Ascending aorta (tissue), 2 donors: ENCODE data around the gene PDE9A. TPM values are rescaled to one million over a fixed set of nuclear protein-coding genes. Genes with fewer than 3 reads are reported as not detected.

Experiments
- DNase-seq, 2 donors: peaks; one replicate each; pipeline ENCODE4 v3.0.0-alpha.2; 2019; ENCODE audit warnings: low spot score in 2 of 2
- H3K27ac ChIP-seq, 2 donors: fragments of 200-600 bp; sonication (generic); one replicate each; pipeline ENCODE4 v1.5.1; 2016 to 2017; ENCODE audit warnings: mild to moderate bottlenecking in 1 of 2
- H3K27me3 ChIP-seq: fragments of 200-600 bp; sonication (generic); one replicate; pipeline ENCODE4 v1.5.1; 2017
- H3K36me3 ChIP-seq, 2 donors: fragments of 200-600 bp; sonication (generic); one replicate each; pipeline ENCODE4 v1.5.1; 2016
- H3K4me1 ChIP-seq, 2 donors: fragments of 200-600 bp; sonication (generic); one replicate each; pipeline ENCODE4 v1.5.1; 2016 to 2017; ENCODE audit warnings: mild to moderate bottlenecking in 1 of 2
- H3K4me3 ChIP-seq, 2 donors: fragments of 200-600 bp; sonication (generic); one replicate each; pipeline ENCODE4 v1.5.1; 2016 to 2017; ENCODE audit warnings: mild to moderate bottlenecking in 1 of 2
- H3K9me3 ChIP-seq, 2 donors: fragments of 200-600 bp; sonication (generic); one replicate each; pipeline ENCODE4 v1.5.1; 2016
- intact Hi-C: fragments of 100-400 bp; cut with DNase I; formaldehyde crosslinking; loops from one replicate; pipeline ENCODE4 v1.15.1; 2023
- total RNA-seq: library from RNA; depleted of rRNA; stranded (reverse); fragments of >200 nt; gene quantifications from one replicate; pipeline ENCODE4 v1.1.0, GENCODE V29; 2016
- TF ChIP-seq, protein P1 (sequence below), 3 experiments: fragments of 200-600 bp in 2 of 3; fragments of 450-650 bp in 1 of 3; sonication (generic) in 2 of 3; IDR thresholded peaks; one replicate each; pipeline ENCODE4 v1.5.1; 2016 to 2019; ENCODE audit warnings: antibody characterized with exemption in 3 of 3, mild to moderate bottlenecking in 1 of 3, moderate library complexity in 1 of 3

The PDE9A gene
- total RNA-seq, 1 donor from 2014 or later = 2.2 TPM

DNA sequence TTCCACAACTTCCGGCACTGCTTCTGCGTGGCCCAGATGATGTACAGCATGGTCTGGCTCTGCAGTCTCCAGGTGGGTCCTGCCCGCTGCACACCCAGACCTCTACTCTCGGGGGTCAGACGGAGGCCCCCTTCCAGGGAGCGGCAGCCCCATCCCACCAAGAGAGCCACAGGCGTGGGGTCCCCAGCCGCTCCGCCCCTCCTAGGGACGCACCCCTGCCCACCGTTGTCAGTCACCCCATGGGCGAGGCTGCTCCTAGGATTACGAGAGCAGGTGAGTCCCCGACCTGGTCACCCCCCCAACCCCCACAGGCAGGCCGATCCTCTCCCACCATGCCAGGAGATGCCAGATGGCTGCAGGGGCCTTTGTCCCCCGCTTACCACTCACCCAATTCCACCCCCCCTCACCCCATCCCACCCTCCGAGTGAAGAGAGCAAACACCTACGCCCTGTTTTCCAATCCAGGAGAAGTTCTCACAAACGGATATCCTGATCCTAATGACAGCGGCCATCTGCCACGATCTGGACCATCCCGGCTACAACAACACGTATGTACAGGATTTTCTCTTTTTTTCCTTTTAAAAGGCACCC is 107.0 kb downstream of the PDE9A start:
- no peak overlapping the region for H3K27ac ChIP-seq

DNA sequence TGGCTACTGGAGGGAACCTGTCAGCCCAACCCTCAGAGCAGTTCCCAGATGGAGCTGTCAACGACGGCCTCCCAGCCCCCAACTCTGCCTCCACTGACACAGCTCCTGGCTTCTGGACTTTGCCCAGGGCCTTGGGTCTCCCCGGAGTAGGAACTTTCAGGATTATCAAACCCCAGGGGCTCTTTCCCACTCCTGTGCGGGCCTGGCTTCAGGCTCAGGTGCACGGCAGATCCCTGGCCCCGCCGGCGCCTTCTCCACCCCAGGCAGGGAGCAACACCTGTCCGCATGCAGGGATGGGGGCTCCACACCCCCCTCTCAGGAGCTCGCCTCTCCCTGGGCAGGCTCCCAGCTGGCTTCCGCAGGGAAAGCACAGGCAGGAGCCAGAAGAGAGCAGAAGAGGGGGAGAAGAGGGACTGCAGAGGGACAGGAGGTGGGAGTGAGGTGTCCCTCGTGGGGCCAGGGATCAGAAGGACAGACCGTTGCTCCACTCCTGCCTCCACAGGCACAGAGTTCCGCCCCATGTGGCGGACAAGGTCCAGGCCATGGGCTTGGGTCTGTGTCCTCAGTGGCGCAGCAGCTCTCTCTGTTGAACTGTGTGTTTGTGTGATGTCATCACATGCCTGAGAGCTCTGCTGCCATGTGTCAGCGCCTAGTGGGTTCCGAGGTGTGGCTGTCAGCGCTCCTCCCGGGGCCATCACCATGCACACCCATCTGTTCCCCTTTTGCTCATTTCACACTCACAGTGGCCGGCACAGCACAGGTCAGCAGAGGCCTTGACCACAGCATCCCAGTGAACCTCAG is 107.7 kb downstream of the PDE9A start:
- H3K9me3 ChIP-seq = no peaks in the 10 kb centered on the region
- H3K4me1 ChIP-seq = no peaks in the 10 kb centered on the region
- no peaks in the 10 kb centered on the region for H3K27me3 ChIP-seq
- intact Hi-C loops = no loop called here
- no peak overlapping the region for H3K27ac ChIP-seq
- H3K36me3 ChIP-seq = no peaks in the 10 kb centered on the region
- TF ChIP-seq, protein P1, sequence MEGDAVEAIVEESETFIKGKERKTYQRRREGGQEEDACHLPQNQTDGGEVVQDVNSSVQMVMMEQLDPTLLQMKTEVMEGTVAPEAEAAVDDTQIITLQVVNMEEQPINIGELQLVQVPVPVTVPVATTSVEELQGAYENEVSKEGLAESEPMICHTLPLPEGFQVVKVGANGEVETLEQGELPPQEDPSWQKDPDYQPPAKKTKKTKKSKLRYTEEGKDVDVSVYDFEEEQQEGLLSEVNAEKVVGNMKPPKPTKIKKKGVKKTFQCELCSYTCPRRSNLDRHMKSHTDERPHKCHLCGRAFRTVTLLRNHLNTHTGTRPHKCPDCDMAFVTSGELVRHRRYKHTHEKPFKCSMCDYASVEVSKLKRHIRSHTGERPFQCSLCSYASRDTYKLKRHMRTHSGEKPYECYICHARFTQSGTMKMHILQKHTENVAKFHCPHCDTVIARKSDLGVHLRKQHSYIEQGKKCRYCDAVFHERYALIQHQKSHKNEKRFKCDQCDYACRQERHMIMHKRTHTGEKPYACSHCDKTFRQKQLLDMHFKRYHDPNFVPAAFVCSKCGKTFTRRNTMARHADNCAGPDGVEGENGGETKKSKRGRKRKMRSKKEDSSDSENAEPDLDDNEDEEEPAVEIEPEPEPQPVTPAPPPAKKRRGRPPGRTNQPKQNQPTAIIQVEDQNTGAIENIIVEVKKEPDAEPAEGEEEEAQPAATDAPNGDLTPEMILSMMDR (IDR thresholded peaks at IDR 0.05) = no peak
- no peak for DNase-seq
- no peak overlapping the region for H3K4me3 ChIP-seq

More for the DNA sequence above, 107.0 kb downstream of the PDE9A start:
- no peaks in the 10 kb centered on the region for H3K9me3 ChIP-seq
- H3K4me1 ChIP-seq = no peaks in the 10 kb centered on the region
- no peaks in the 10 kb centered on the region for H3K27me3 ChIP-seq
- no peak overlapping the region for H3K4me3 ChIP-seq
- DNase-seq = no peak
- TF ChIP-seq, protein P1 (IDR thresholded peaks at IDR 0.05) = no peak
- H3K36me3 ChIP-seq = no peaks in the 10 kb centered on the region
- intact Hi-C loops = no loop called here

DNA sequence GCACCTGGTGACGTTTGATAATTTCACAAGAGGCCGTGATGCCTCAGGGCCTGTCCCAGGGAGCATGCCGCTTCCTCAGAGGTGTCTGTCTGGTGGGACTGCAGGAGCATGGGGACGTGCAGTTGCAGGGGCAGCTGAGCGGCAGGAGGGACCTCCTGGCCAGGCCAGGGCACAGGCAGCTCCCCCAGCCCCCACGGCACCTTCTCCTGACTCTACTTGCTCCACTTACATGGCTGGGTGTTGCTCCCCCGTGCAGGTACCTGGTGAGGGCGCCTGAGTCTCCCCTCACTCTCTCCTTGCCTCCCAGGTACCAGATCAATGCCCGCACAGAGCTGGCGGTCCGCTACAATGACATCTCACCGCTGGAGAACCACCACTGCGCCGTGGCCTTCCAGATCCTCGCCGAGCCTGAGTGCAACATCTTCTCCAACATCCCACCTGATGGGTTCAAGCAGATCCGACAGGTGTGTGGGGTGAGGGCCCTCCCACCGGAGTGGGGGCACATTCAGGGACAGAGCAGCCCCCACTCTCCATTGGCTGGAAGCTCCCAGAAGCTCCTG is 108.4 kb downstream of the PDE9A start:
- Histone ChIP-seq H3K36me3 (no peaks in the 10 kb centered on the region), H3K27ac (no peak overlapping the region), H3K4me1 (no peaks in the 10 kb centered on the region), H3K4me3 (no peak overlapping the region), H3K9me3 (no peaks in the 10 kb centered on the region), H3K27me3 (no peaks in the 10 kb centered on the region)
- TF ChIP-seq, protein P1 (IDR thresholded peaks at IDR 0.05) = no peak
- intact Hi-C loops = no loop called here
- DNase-seq = no peak

DNA sequence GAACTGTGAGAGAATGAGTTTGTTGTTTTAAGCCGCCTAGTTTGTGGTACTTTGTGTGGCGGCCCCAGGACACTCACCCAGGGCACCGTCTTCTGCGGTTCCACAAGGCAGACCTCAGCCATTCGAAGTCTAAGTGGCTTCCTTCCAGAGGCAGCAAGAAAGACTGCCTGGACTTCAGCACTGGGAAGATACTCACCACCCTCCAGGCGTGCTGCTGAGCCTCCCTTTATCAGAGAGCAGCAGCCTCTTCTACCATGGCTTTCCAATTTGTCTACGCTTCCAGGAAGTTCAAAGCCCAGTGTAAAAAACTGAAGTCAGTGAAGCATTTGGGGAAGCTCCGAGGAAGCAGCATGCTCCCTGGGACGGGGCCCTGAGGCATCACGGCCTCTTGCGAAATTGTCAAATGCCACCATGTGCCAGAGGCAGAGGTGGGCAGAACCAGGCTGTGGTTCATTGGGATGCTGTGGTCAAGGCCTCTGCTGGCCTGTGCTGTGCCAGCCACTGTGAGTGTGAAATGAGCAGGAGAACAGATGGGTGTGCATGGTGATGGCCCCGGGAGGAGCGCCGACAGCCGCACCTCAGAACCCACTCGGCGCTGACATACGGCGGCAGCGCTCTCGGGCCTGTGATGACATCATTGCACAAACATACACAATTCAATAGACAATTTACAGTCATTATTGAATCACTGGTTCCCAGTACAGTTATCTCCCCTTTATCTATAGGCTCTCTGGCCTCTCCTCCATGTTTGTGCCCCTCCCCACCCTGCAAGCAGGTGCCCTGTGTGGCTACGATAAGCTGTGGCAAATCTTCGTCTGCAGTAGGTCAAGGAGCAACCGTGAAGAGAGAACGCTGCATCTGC is 110.4 kb downstream of the PDE9A start:
- TF ChIP-seq, protein P1 (IDR thresholded peaks at IDR 0.05) = no peak
- Histone ChIP-seq H3K27me3 (no peaks in the 10 kb centered on the region), H3K9me3 (no peaks in the 10 kb centered on the region), H3K4me1 (no peaks in the 10 kb centered on the region), H3K27ac (no peak overlapping the region), H3K4me3 (no peak overlapping the region), H3K36me3 (no peaks in the 10 kb centered on the region)
- DNase-seq = no peak
- intact Hi-C loops = no loop called here

DNA sequence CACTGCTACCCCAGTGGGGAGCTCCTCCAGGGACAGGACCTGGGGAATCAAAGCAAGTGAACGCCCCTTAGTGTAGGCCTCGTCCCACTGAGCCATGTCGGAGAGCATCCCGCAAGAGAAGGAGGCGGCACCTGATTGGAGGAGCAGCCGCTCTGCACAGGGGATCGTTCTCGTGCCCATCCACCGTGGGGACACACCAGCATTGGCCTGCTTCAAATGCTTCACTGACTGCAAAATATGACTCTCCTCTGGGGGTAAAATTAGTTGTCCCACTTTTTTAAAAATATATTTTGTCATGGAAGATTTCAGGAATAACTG is 111.0 kb downstream of the PDE9A start:
- Histone ChIP-seq H3K4me1 (no peaks in the 10 kb centered on the region), H3K9me3 (no peaks in the 10 kb centered on the region), H3K4me3 (no peak overlapping the region), H3K27me3 (no peaks in the 10 kb centered on the region), H3K27ac (no peak overlapping the region), H3K36me3 (no peaks in the 10 kb centered on the region)
- intact Hi-C loops = no loop called here
- TF ChIP-seq, protein P1 (IDR thresholded peaks at IDR 0.05) = no peak
- DNase-seq = no peak
